Astrocyte (in vitro differentiated cells and primary cell): ENCODE results near the gene GRIP1. TPM values are rescaled to one million over a fixed set of nuclear protein-coding genes. Genes with fewer than 3 reads are reported as not detected.

ENCODE experiments used
- DNase-seq: peaks from one replicate; pipeline ENCODE4 v3.0.0-alpha.2; 2010; ENCODE audit warnings: low read depth
- FAIRE-seq: peaks from 2 replicates; lab custom pipeline; 2011; peaks lifted over from hg19 to GRCh38; lab: Jason Lieb, UNC
- H2AFZ ChIP-seq: 2 replicates; pipeline ENCODE4 v1.6.0; 2012; ENCODE audit warnings: low read depth, low read length, inconsistent platforms
- H3K27ac ChIP-seq: 2 replicates; pipeline ENCODE4 v1.5.1; 2011; ENCODE audit warnings: low read depth, low read length, inconsistent platforms
- H3K27me3 ChIP-seq: 2 replicates; pipeline ENCODE4 v1.6.0; 2011; ENCODE audit warnings: low read length, inconsistent platforms; ENCODE audit not compliant: insufficient read depth
- H3K36me3 ChIP-seq: 2 replicates; pipeline ENCODE4 v1.5.1; 2011; ENCODE audit warnings: low read length, inconsistent platforms; ENCODE audit not compliant: insufficient read depth
- H3K4me1 ChIP-seq: 2 replicates; pipeline ENCODE4 v1.5.1; 2011; ENCODE audit warnings: low read length, inconsistent platforms; ENCODE audit not compliant: insufficient read depth
- H3K4me2 ChIP-seq: 2 replicates; pipeline ENCODE4 v1.6.0; 2012; ENCODE audit warnings: low read length, inconsistent platforms
- H3K4me3 ChIP-seq: 2 replicates; pipeline ENCODE4 v1.5.1; 2011; ENCODE audit warnings: low read depth, mild to moderate bottlenecking, low read length, inconsistent platforms; ENCODE audit not compliant: insufficient read depth
- H3K79me2 ChIP-seq: 2 replicates; pipeline ENCODE4 v1.6.0; 2012; ENCODE audit warnings: mild to moderate bottlenecking, low read length, inconsistent platforms; ENCODE audit not compliant: insufficient read depth
- H3K9ac ChIP-seq: 2 replicates; pipeline ENCODE4 v1.6.0; 2012; ENCODE audit warnings: mild to moderate bottlenecking, low read length, inconsistent platforms
- H3K9me3 ChIP-seq: 2 replicates; pipeline ENCODE4 v1.5.1; 2012; ENCODE audit warnings: low read depth, mild to moderate bottlenecking, low read length, inconsistent platforms; ENCODE audit not compliant: insufficient read depth
- H4K20me1 ChIP-seq: 2 replicates; pipeline ENCODE4 v1.6.0; 2012; ENCODE audit warnings: low read length, inconsistent platforms; ENCODE audit not compliant: insufficient read depth
- H3K27ac Mint-ChIP-seq: one replicate; pipeline ENCODE4 v1.8.0; 2021; ENCODE audit warnings: mild to moderate bottlenecking, mixed read lengths; ENCODE audit not compliant: unreplicated experiment
- H3K27me3 Mint-ChIP-seq: one replicate; pipeline ENCODE4 v1.8.0; 2021; ENCODE audit warnings: low read depth, mixed read lengths; ENCODE audit not compliant: unreplicated experiment
- H3K36me3 Mint-ChIP-seq: one replicate; pipeline ENCODE4 v1.8.0; 2021; ENCODE audit warnings: low read depth, mixed read lengths; ENCODE audit not compliant: unreplicated experiment
- H3K4me1 Mint-ChIP-seq: one replicate; pipeline ENCODE4 v1.8.0; 2021; ENCODE audit warnings: low read depth, mixed read lengths; ENCODE audit not compliant: unreplicated experiment
- H3K4me3 Mint-ChIP-seq: one replicate; pipeline ENCODE4 v1.8.0; 2021; ENCODE audit warnings: mild to moderate bottlenecking, moderate library complexity, mixed read lengths; ENCODE audit not compliant: unreplicated experiment
- H3K9me3 Mint-ChIP-seq: one replicate; pipeline ENCODE4 v1.8.0; 2021; ENCODE audit warnings: mild to moderate bottlenecking, mixed read lengths; ENCODE audit not compliant: unreplicated experiment
- EZH2 ChIP-seq: IDR thresholded peaks from 2 replicates; pipeline ENCODE4 v1.6.1; 2012; ENCODE audit warnings: mild to moderate bottlenecking, low read length, inconsistent platforms; ENCODE audit not compliant: insufficient read depth
- total RNA-seq: library from RNA; stranded (reverse); gene quantifications from 2 replicates; pipeline ENCODE4 v1.2.1, GENCODE V29; 2021
- TF ChIP-seq, protein P1 (sequence below): IDR thresholded peaks from 2 replicates; pipeline ENCODE4 v1.5.1; 2011; ENCODE audit warnings: low read depth, mild to moderate bottlenecking, inconsistent platforms, low read length, moderate library complexity; ENCODE audit not compliant: insufficient read depth

GRIP1 gene
- total RNA-seq, 1 donor from 2014 or later, result 16.7 TPM

- Histone ChIP-seq H3K27me3 (no peaks in the 10 kb centered on the region), H3K9me3 (no peaks in the 10 kb centered on the region), H2AFZ (no peak overlapping the region)
These were observed 357.4 kb downstream of the GRIP1 start for GRCh38 chr12:66321435-66321834.

DNA sequence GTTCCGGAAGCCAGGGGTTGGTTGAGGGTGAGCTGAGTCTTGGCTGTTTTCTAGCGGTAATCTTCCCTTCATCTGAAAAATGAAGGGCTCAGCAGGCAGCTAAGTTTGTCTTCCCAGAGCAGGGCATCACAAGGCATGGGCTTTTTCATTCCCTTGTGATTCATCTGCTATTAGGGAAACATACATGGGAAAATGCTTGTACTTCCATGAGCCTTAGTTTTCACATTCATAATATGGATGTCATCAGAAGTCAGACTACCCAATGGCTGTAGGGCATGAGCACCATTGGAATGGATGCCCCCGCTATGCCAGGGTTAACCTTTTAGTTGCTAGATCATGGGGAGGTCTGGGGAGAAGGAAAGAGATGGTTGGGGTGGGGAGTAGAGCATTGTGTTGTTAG, 357.9 kb downstream of the GRIP1 start:
- Histone ChIP-seq H3K27ac (no peak overlapping the region), H3K4me1 (no peaks in the 10 kb centered on the region), H3K9ac (no peak overlapping the region), H3K27me3 (no peaks in the 10 kb centered on the region), H3K36me3 (no peaks in the 10 kb centered on the region), H3K9me3 (no peaks in the 10 kb centered on the region), H3K4me3 (no peak overlapping the region), H3K79me2 (no peaks in the 10 kb centered on the region), H4K20me1 (no peaks in the 10 kb centered on the region), H3K4me2 (no peak overlapping the region), H2AFZ (no peak overlapping the region)
- no peaks in the 10 kb centered on the region for H3K36me3 Mint-ChIP-seq
- TF ChIP-seq, protein P1, sequence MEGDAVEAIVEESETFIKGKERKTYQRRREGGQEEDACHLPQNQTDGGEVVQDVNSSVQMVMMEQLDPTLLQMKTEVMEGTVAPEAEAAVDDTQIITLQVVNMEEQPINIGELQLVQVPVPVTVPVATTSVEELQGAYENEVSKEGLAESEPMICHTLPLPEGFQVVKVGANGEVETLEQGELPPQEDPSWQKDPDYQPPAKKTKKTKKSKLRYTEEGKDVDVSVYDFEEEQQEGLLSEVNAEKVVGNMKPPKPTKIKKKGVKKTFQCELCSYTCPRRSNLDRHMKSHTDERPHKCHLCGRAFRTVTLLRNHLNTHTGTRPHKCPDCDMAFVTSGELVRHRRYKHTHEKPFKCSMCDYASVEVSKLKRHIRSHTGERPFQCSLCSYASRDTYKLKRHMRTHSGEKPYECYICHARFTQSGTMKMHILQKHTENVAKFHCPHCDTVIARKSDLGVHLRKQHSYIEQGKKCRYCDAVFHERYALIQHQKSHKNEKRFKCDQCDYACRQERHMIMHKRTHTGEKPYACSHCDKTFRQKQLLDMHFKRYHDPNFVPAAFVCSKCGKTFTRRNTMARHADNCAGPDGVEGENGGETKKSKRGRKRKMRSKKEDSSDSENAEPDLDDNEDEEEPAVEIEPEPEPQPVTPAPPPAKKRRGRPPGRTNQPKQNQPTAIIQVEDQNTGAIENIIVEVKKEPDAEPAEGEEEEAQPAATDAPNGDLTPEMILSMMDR, result no peak
- no peak for TF ChIP-seq EZH2
- DNase-seq, result no peak
- no peaks in the 10 kb centered on the region for H3K4me1 Mint-ChIP-seq
- FAIRE-seq, result no peak
- H3K4me3 Mint-ChIP-seq, result no peak overlapping the region
- H3K27me3 Mint-ChIP-seq, result no peaks in the 10 kb centered on the region
- no peak overlapping the region for H3K27ac Mint-ChIP-seq
- no peaks in the 10 kb centered on the region for H3K9me3 Mint-ChIP-seq

More at GRCh38 chr12:66321435-66321834, 357.4 kb downstream of the GRIP1 start:
- Mint-ChIP-seq H3K27me3 (no peaks in the 10 kb centered on the region), H3K4me1 (no peaks in the 10 kb centered on the region), H3K27ac (no peak overlapping the region), H3K9me3 (no peaks in the 10 kb centered on the region), H3K36me3 (no peaks in the 10 kb centered on the region), H3K4me3 (no peak overlapping the region)
- Histone ChIP-seq H3K27ac (no peak overlapping the region), H4K20me1 (no peaks in the 10 kb centered on the region), H3K4me1 (no peaks in the 10 kb centered on the region), H3K9ac (no peak overlapping the region), H3K36me3 (no peaks in the 10 kb centered on the region), H3K79me2 (no peaks in the 10 kb centered on the region), H3K4me3 (no peak overlapping the region), H3K4me2 (no peak overlapping the region)
- FAIRE-seq (no peak), DNase-seq (no peak)
- TF ChIP-seq, protein P1, result no peak
- TF ChIP-seq EZH2, result no peak

GRCh38 chr12:66319266-66319954, 359.5 kb downstream of the GRIP1 start:
- Mint-ChIP-seq H3K9me3 (no peaks in the 10 kb centered on the region), H3K27ac (no peak overlapping the region), H3K4me3 (no peak overlapping the region), H3K4me1 (no peaks in the 10 kb centered on the region), H3K27me3 (no peaks in the 10 kb centered on the region), H3K36me3 (no peaks in the 10 kb centered on the region)
- no peak overlapping the region for H3K4me3 ChIP-seq
- H3K79me2 ChIP-seq, result no peaks in the 10 kb centered on the region
- no peak for TF ChIP-seq EZH2
- TF ChIP-seq, protein P1, result no peak
- no peaks in the 10 kb centered on the region for H3K36me3 ChIP-seq
- no peak overlapping the region for H2AFZ ChIP-seq
- H3K27me3 ChIP-seq, result no peaks in the 10 kb centered on the region
- H3K4me1 ChIP-seq, result no peaks in the 10 kb centered on the region
- no peaks in the 10 kb centered on the region for H4K20me1 ChIP-seq
- DNase-seq (no peak), FAIRE-seq (no peak)
- H3K27ac ChIP-seq, result no peak overlapping the region
- no peak overlapping the region for H3K9ac ChIP-seq
- H3K4me2 ChIP-seq, result no peak overlapping the region
- H3K9me3 ChIP-seq, result no peaks in the 10 kb centered on the region
